Myocyte (in vitro differentiated cells): ENCODE measurements around the gene METAP1D. TPM values are rescaled to one million over a fixed set of nuclear protein-coding genes. Genes with fewer than 3 reads are reported as not detected.

Experiments used
- DNase-seq: peaks from one replicate; pipeline ENCODE4 v3.0.0-alpha.2; 2012; ENCODE audit warnings: low read depth
- total RNA-seq: library from RNA; depleted of rRNA; stranded (reverse); fragments of >200 nt; gene quantifications from 2 replicates; pipeline ENCODE4 v1.2.3, GENCODE V29; 2014

METAP1D gene
- total RNA-seq, 1 donor from 2014 or later, result 11.0 TPM

GRCh38 chr2:172090044-172090961 is 90.5 kb downstream of the METAP1D start:
- DNase-seq, result no peak

GRCh38 chr2:172091000-172091641 is 91.4 kb downstream of the METAP1D start:
- no peak for DNase-seq

- DNase-seq, result no peak
These were observed 92.2 kb downstream of the METAP1D start for GRCh38 chr2:172091761-172092566.

- no peak for DNase-seq
These were observed 93.1 kb downstream of the METAP1D start for GRCh38 chr2:172092716-172093415.

GRCh38 chr2:172093416-172094293 is 93.9 kb downstream of the METAP1D start:
- DNase-seq, result no peak

- DNase-seq, result peak; percentile 73
These were observed 94.8 kb downstream of the METAP1D start for GRCh38 chr2:172094294-172095145.

GRCh38 chr2:172095146-172095904 is 95.6 kb downstream of the METAP1D start:
- DNase-seq, result peak; percentile 79

GRCh38 chr2:172095905-172096625 is 96.3 kb downstream of the METAP1D start:
- DNase-seq, result no peak

GRCh38 chr2:172096626-172097547 is 97.1 kb downstream of the METAP1D start:
- DNase-seq, result peak; percentile 64

- DNase-seq, result no peak
These were observed 97.9 kb downstream of the METAP1D start for GRCh38 chr2:172097557-172098131.

GRCh38 chr2:172098287-172098649 is 98.5 kb downstream of the METAP1D start:
- DNase-seq, result no peak

GRCh38 chr2:172098650-172099471 is 99.1 kb downstream of the METAP1D start:
- peak; percentile 84 for DNase-seq

- no peak for DNase-seq
These were observed 99.8 kb downstream of the METAP1D start for GRCh38 chr2:172099472-172100079.

- DNase-seq, result no peak
These were observed 100.6 kb downstream of the METAP1D start for GRCh38 chr2:172100080-172100934.
